Neural cell (in vitro differentiated cells): Measurements from ENCODE around the gene TAF7. TPM values are rescaled to one million over a fixed set of nuclear protein-coding genes. Genes with fewer than 3 reads are reported as not detected.

ENCODE experiments used
- H2AFZ ChIP-seq: fragments of 200-600, 300-800 bp; sonication (generic), shearing (Covaris generic); 2 replicates; pipeline ENCODE4 v1.6.0; 2014; ENCODE audit warnings: low read depth, mild to moderate bottlenecking, antibody characterized with exemption, low read length, moderate library complexity
- H3F3A ChIP-seq: fragments of 200-600 bp; shearing (Covaris generic); 2 replicates; pipeline ENCODE4 v1.6.1; 2016; ENCODE audit warnings: mild to moderate bottlenecking, moderate library complexity, mixed read lengths, antibody characterized with exemption, low read length; ENCODE audit not compliant: insufficient read depth, poor library complexity, severe bottlenecking
- H3K27ac ChIP-seq: fragments of 200-600, 300-800 bp; sonication (generic), shearing (Covaris generic); 2 replicates; pipeline ENCODE4 v1.5.1; 2014; ENCODE audit warnings: mild to moderate bottlenecking, low read length, moderate library complexity
- H3K27me3 ChIP-seq: fragments of 300-800, 200-600 bp; sonication (generic), shearing (Covaris generic); 2 replicates; pipeline ENCODE4 v1.6.0; 2014; ENCODE audit warnings: mild to moderate bottlenecking, low read depth, low read length, moderate library complexity; ENCODE audit not compliant: insufficient read depth
- H3K36me3 ChIP-seq: fragments of 300-800, 200-600 bp; sonication (generic), shearing (Covaris generic); 2 replicates; pipeline ENCODE4 v1.5.1; 2014; ENCODE audit warnings: mild to moderate bottlenecking, antibody characterized with exemption, low read length, moderate library complexity; ENCODE audit not compliant: insufficient read depth
- H3K4me2 ChIP-seq: fragments of 300-800, 200-600 bp; sonication (generic), shearing (Covaris generic); 2 replicates; pipeline ENCODE4 v1.6.0; 2014; ENCODE audit warnings: mild to moderate bottlenecking, low read length
- H3K4me3 ChIP-seq: fragments of 300-800, 200-600 bp; sonication (generic), shearing (Covaris generic); 2 replicates; pipeline ENCODE4 v1.5.1; 2014; ENCODE audit warnings: mild to moderate bottlenecking, low read length, moderate library complexity
- H3K79me2 ChIP-seq: fragments of 200-600 bp; shearing (Covaris generic); replicated peaks from 2 replicates; pipeline ENCODE4 v1.6.0; 2014; ENCODE audit warnings: mild to moderate bottlenecking, low read length, moderate library complexity; ENCODE audit not compliant: insufficient read depth
- H3K9ac ChIP-seq: fragments of 300-800, 200-600 bp; sonication (generic), shearing (Covaris generic); 2 replicates; pipeline ENCODE4 v1.6.1; 2016; ENCODE audit warnings: mild to moderate bottlenecking, low read length, mixed read lengths
- H3K9me2 ChIP-seq: fragments of 200-600 bp; shearing (Covaris generic); 2 replicates; pipeline ENCODE4 v1.6.1; 2016; ENCODE audit warnings: mild to moderate bottlenecking, low read length, mixed read lengths; ENCODE audit not compliant: insufficient read depth
- H3K9me3 ChIP-seq: fragments of 200-600, 300-800 bp; sonication (generic), shearing (Covaris generic); 2 replicates; pipeline ENCODE4 v1.6.1; 2016; ENCODE audit warnings: mild to moderate bottlenecking, mixed run types, low read length, moderate library complexity, mixed read lengths
- H4K20me1 ChIP-seq: fragments of 200-600 bp; shearing (Covaris generic); 2 replicates; pipeline ENCODE4 v1.6.1; 2016; ENCODE audit warnings: mild to moderate bottlenecking, mixed run types; ENCODE audit not compliant: insufficient read depth
- EP300 ChIP-seq: fragments of 450-650 bp; conservative IDR thresholded peaks from 2 replicates; pipeline ENCODE4 v1.6.1; 2014; ENCODE audit warnings: antibody characterized with exemption, mild to moderate bottlenecking, moderate library complexity; ENCODE audit not compliant: poor library complexity, severe bottlenecking
- EZH2 ChIP-seq: fragments of 200-600, 300-800 bp; shearing (Covaris generic), sonication (generic); IDR thresholded peaks from 2 replicates; pipeline ENCODE4 v1.6.1; 2014; ENCODE audit warnings: antibody characterized with exemption, low read length, borderline replicate concordance, mild to moderate bottlenecking; ENCODE audit not compliant: insufficient read depth, poor library complexity, severe bottlenecking
- POLR2AphosphoS5 ChIP-seq: IDR thresholded peaks from 2 replicates; pipeline ENCODE4 v1.6.1; 2012
- RAD21 ChIP-seq: fragments of 450-650 bp; conservative IDR thresholded peaks from 2 replicates; pipeline ENCODE4 v1.6.1; 2014; ENCODE audit warnings: antibody characterized with exemption, mild to moderate bottlenecking, moderate library complexity
- SMC3 ChIP-seq: fragments of 450-650 bp; conservative IDR thresholded peaks from 2 replicates; pipeline ENCODE4 v1.6.1; 2014; ENCODE audit warnings: antibody characterized with exemption, mild to moderate bottlenecking, moderate library complexity; ENCODE audit not compliant: poor library complexity
- TAF1 ChIP-seq: IDR thresholded peaks from 2 replicates; pipeline ENCODE4 v1.6.1; 2012; ENCODE audit warnings: low read depth
- polyA plus RNA-seq: library from polyadenylated mRNA; depleted of rRNA; stranded (reverse); fragments of >200 nt; gene quantifications from 2 replicates; pipeline ENCODE4 v1.2.3, GENCODE V29; 2014
- TF ChIP-seq, protein P1 (sequence below): IDR thresholded peaks from 2 replicates; pipeline ENCODE4 v1.6.1; 2012; ENCODE audit warnings: borderline replicate concordance
- TF ChIP-seq, protein P2 (sequence below): fragments of 450-650 bp; IDR thresholded peaks from 2 replicates; pipeline ENCODE4 v1.5.1; 2014; ENCODE audit warnings: antibody characterized with exemption, mild to moderate bottlenecking, moderate library complexity; ENCODE audit not compliant: poor library complexity, severe bottlenecking

Gene TAF7
- polyA plus RNA-seq, 1 donor from 2014 or later = 198 TPM

GRCh38 chr5:141269195-141269594 is 51.4 kb downstream of the TAF7 start:
- Histone ChIP-seq H3K79me2 (no peaks in the 10 kb centered on the region), H4K20me1 (no peaks in the 10 kb centered on the region), H3K36me3 (no peaks in the 10 kb centered on the region), H3K9ac (no peak overlapping the region), H3K27me3 (no peaks in the 10 kb centered on the region), H3K4me2 (no peak overlapping the region), H3F3A (no peaks in the 10 kb centered on the region), H3K9me2 (no peaks in the 10 kb centered on the region), H3K9me3 (peaks cover 27% of the 10 kb centered on the region), H3K4me3 (no peak overlapping the region), H2AFZ (no peak overlapping the region), H3K27ac (no peak overlapping the region)
- TF ChIP-seq RAD21 = no peak
- no peak for TF ChIP-seq EP300
- TF ChIP-seq EZH2 = no peak
- no peak for TF ChIP-seq SMC3
- TF ChIP-seq, protein P1, sequence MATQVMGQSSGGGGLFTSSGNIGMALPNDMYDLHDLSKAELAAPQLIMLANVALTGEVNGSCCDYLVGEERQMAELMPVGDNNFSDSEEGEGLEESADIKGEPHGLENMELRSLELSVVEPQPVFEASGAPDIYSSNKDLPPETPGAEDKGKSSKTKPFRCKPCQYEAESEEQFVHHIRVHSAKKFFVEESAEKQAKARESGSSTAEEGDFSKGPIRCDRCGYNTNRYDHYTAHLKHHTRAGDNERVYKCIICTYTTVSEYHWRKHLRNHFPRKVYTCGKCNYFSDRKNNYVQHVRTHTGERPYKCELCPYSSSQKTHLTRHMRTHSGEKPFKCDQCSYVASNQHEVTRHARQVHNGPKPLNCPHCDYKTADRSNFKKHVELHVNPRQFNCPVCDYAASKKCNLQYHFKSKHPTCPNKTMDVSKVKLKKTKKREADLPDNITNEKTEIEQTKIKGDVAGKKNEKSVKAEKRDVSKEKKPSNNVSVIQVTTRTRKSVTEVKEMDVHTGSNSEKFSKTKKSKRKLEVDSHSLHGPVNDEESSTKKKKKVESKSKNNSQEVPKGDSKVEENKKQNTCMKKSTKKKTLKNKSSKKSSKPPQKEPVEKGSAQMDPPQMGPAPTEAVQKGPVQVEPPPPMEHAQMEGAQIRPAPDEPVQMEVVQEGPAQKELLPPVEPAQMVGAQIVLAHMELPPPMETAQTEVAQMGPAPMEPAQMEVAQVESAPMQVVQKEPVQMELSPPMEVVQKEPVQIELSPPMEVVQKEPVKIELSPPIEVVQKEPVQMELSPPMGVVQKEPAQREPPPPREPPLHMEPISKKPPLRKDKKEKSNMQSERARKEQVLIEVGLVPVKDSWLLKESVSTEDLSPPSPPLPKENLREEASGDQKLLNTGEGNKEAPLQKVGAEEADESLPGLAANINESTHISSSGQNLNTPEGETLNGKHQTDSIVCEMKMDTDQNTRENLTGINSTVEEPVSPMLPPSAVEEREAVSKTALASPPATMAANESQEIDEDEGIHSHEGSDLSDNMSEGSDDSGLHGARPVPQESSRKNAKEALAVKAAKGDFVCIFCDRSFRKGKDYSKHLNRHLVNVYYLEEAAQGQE = no peak
- TF ChIP-seq TAF1 = no peak
- TF ChIP-seq, protein P2, sequence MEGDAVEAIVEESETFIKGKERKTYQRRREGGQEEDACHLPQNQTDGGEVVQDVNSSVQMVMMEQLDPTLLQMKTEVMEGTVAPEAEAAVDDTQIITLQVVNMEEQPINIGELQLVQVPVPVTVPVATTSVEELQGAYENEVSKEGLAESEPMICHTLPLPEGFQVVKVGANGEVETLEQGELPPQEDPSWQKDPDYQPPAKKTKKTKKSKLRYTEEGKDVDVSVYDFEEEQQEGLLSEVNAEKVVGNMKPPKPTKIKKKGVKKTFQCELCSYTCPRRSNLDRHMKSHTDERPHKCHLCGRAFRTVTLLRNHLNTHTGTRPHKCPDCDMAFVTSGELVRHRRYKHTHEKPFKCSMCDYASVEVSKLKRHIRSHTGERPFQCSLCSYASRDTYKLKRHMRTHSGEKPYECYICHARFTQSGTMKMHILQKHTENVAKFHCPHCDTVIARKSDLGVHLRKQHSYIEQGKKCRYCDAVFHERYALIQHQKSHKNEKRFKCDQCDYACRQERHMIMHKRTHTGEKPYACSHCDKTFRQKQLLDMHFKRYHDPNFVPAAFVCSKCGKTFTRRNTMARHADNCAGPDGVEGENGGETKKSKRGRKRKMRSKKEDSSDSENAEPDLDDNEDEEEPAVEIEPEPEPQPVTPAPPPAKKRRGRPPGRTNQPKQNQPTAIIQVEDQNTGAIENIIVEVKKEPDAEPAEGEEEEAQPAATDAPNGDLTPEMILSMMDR = no peak
- TF ChIP-seq POLR2AphosphoS5 = no peak

Other genes with a start within 250 kb of the TAF7 start
- 103 and 105 TPM in 2 replicates for gene PCDHB2, start 226.2 kb downstream of the TAF7 start, polyA plus RNA-seq
- gene PCDHB3, start 220.3 kb downstream of the TAF7 start, polyA plus RNA-seq = 3.9 and 4.9 TPM in 2 replicates
- gene PCDHB4, start 199.0 kb downstream of the TAF7 start, polyA plus RNA-seq = 4.2 and 4.3 TPM in 2 replicates
- 4.5 and 4.7 TPM in 2 replicates for gene PCDHB5, start 185.6 kb downstream of the TAF7 start, polyA plus RNA-seq
- 1.6 and 1.7 TPM in 2 replicates for gene PCDHB6, start 170.7 kb downstream of the TAF7 start, polyA plus RNA-seq
- gene PCDHB7, start 148.1 kb downstream of the TAF7 start, polyA plus RNA-seq = 0.99 and 2.1 TPM in 2 replicates
- 0.76 and 0.81 TPM in 2 replicates for gene PCDHB8, start 143.0 kb downstream of the TAF7 start, polyA plus RNA-seq
- gene PCDHB16, start 138.4 kb downstream of the TAF7 start, polyA plus RNA-seq = 2.1 and 2.8 TPM in 2 replicates
- 4.8 and 4.9 TPM in 2 replicates for gene PCDHB9, start 133.6 kb downstream of the TAF7 start, polyA plus RNA-seq
- gene PCDHB10, start 128.4 kb downstream of the TAF7 start, polyA plus RNA-seq = 8.7 and 9.6 TPM in 2 replicates
- 2.7 and 3.7 TPM in 2 replicates for gene PCDHB11, start 121.2 kb downstream of the TAF7 start, polyA plus RNA-seq
- 1.3 and 2.2 TPM in 2 replicates for gene PCDHB12, start 112.1 kb downstream of the TAF7 start, polyA plus RNA-seq
- 1.0 and 1.6 TPM in 2 replicates for gene PCDHB13, start 106.9 kb downstream of the TAF7 start, polyA plus RNA-seq
- 12.6 and 18.3 TPM in 2 replicates for gene PCDHB14, start 97.4 kb downstream of the TAF7 start, polyA plus RNA-seq
- 11.2 and 13.7 TPM in 2 replicates for gene PCDHB15, start 75.4 kb downstream of the TAF7 start, polyA plus RNA-seq
- not detected in 2 replicates for gene SLC25A2, start 16.7 kb downstream of the TAF7 start, polyA plus RNA-seq
- gene PCDHGA1, start 9.7 kb upstream of the TAF7 start, polyA plus RNA-seq = 0.19 and 0.50 TPM in 2 replicates
- 0.21 and 0.26 TPM in 2 replicates for gene PCDHGA2, start 18.0 kb upstream of the TAF7 start, polyA plus RNA-seq
- gene PCDHGA3, start 23.0 kb upstream of the TAF7 start, polyA plus RNA-seq = 0.10 and 0.26 TPM in 2 replicates
- 0.46 and 0.68 TPM in 2 replicates for gene PCDHGB1, start 29.3 kb upstream of the TAF7 start, polyA plus RNA-seq
- gene PCDHGA4, start 34.2 kb upstream of the TAF7 start, polyA plus RNA-seq = 0.38 TPM in 1 of 2 replicates, not detected in the other
- gene PCDHGB2, start 39.2 kb upstream of the TAF7 start, polyA plus RNA-seq = 0.30 and 0.43 TPM in 2 replicates
- 0.25 TPM in 1 of 2 replicates, not detected in the other for gene PCDHGA5, start 43.4 kb upstream of the TAF7 start, polyA plus RNA-seq
- not detected in 2 replicates for gene PCDHGB3, start 49.5 kb upstream of the TAF7 start, polyA plus RNA-seq
- 0.09 TPM in 1 of 2 replicates, not detected in the other for gene PCDHGA6, start 53.1 kb upstream of the TAF7 start, polyA plus RNA-seq
- gene PCDHGA7, start 62.0 kb upstream of the TAF7 start, polyA plus RNA-seq = not detected in 2 replicates
- gene PCDHGB4, start 66.9 kb upstream of the TAF7 start, polyA plus RNA-seq = 9.3 and 13.0 TPM in 2 replicates
- gene PCDHGA8, start 71.8 kb upstream of the TAF7 start, polyA plus RNA-seq = 0.19 and 0.38 TPM in 2 replicates
- gene PCDHGB5, start 77.2 kb upstream of the TAF7 start, polyA plus RNA-seq = 0.17 and 0.54 TPM in 2 replicates
- gene PCDHGA9, start 82.0 kb upstream of the TAF7 start, polyA plus RNA-seq = 0.11 TPM in 1 of 2 replicates, not detected in the other
- 29.2 and 34.4 TPM in 2 replicates for gene PCDHGB6, start 87.2 kb upstream of the TAF7 start, polyA plus RNA-seq
- gene PCDHGA10, start 92.2 kb upstream of the TAF7 start, polyA plus RNA-seq = 7.3 and 8.1 TPM in 2 replicates
- 4.7 and 5.1 TPM in 2 replicates for gene PCDHGB7, start 96.9 kb upstream of the TAF7 start, polyA plus RNA-seq
- 0.32 and 0.62 TPM in 2 replicates for gene PCDHGA11, start 100.3 kb upstream of the TAF7 start, polyA plus RNA-seq
- gene PCDHGA12, start 109.7 kb upstream of the TAF7 start, polyA plus RNA-seq = 0.11 and 0.56 TPM in 2 replicates
- gene PCDHGC3, start 155.2 kb upstream of the TAF7 start, polyA plus RNA-seq = 2.1 and 2.8 TPM in 2 replicates
- 4.3 and 6.4 TPM in 2 replicates for gene PCDHGC4, start 164.2 kb upstream of the TAF7 start, polyA plus RNA-seq
- 0.51 and 0.54 TPM in 2 replicates for gene PCDHGC5, start 168.3 kb upstream of the TAF7 start, polyA plus RNA-seq